HuH-7.5 (cell line): Measurements from ENCODE around the gene ASB13.

Experiments
- DNase-seq: peaks from one replicate; pipeline ENCODE4 v3.0.0; 2011; ENCODE audit warnings: low spot score

ASB13 gene

GRCh38 chr10:5647507-5648240 lies 18.7 kb downstream of the ASB13 start:
- DNase-seq = no peak

- no peak for DNase-seq
Observed at GRCh38 chr10:5645944-5646617, 20.3 kb downstream of the ASB13 start.

- no peak for DNase-seq
Observed at GRCh38 chr10:5645375-5645774, 21.0 kb downstream of the ASB13 start.

- no peak for DNase-seq
Observed at GRCh38 chr10:5644930-5645329, 21.5 kb downstream of the ASB13 start.

- no peak for DNase-seq
Observed at GRCh38 chr10:5643346-5644067, 22.9 kb downstream of the ASB13 start.

GRCh38 chr10:5641501-5641900 lies 24.9 kb downstream of the ASB13 start:
- DNase-seq = no peak

- no peak for DNase-seq
Observed at GRCh38 chr10:5640501-5640900, 25.9 kb downstream of the ASB13 start.

- no peak for DNase-seq
Observed at GRCh38 chr10:5640036-5640435, 26.4 kb downstream of the ASB13 start.

GRCh38 chr10:5639066-5639465 lies 27.3 kb downstream of the ASB13 start:
- no peak for DNase-seq

- DNase-seq = no peak
Observed at GRCh38 chr10:5638494-5638893, 27.9 kb downstream of the ASB13 start.

- no peak for DNase-seq
Observed at GRCh38 chr10:5634918-5635317, 31.5 kb downstream of the ASB13 start.

GRCh38 chr10:5633166-5633749 lies 33.1 kb downstream of the ASB13 start:
- DNase-seq = no peak

- peak; percentile 44 for DNase-seq
Observed at GRCh38 chr10:5632446-5632845, 33.9 kb downstream of the ASB13 start.

GRCh38 chr10:5631936-5632335 lies 34.5 kb downstream of the ASB13 start:
- no peak for DNase-seq

GRCh38 chr10:5630112-5630436 lies 36.3 kb downstream of the ASB13 start:
- no peak for DNase-seq

GRCh38 chr10:5629303-5630111 lies 36.9 kb downstream of the ASB13 start:
- DNase-seq = peak; percentile 71

- DNase-seq = no peak
Observed at GRCh38 chr10:5628451-5629302, 37.7 kb downstream of the ASB13 start.

- no peak for DNase-seq
Observed at GRCh38 chr10:5627486-5628044, 38.8 kb downstream of the ASB13 start.

- DNase-seq = no peak
Observed at GRCh38 chr10:5625992-5626777, 40.2 kb downstream of the ASB13 start.

- no peak for DNase-seq
Observed at GRCh38 chr10:5624701-5625100, 41.7 kb downstream of the ASB13 start.
